CD4-positive, alpha-beta T cell treated with Interleukin-1 beta for 1 hour (primary cell): ENCODE results near the gene HLA-DPA1.
"Not testable (repeated sequence)": the region's sequence is repeated elsewhere in the genome, so short reads cannot be mapped to it uniquely, and the experiment has no call there.

Experiments used
- DNase-seq, 2 donors: peaks; one replicate each; pipeline ENCODE4 v3.0.0-alpha.2; 2020 to 2022

The HLA-DPA1 gene

DNA sequence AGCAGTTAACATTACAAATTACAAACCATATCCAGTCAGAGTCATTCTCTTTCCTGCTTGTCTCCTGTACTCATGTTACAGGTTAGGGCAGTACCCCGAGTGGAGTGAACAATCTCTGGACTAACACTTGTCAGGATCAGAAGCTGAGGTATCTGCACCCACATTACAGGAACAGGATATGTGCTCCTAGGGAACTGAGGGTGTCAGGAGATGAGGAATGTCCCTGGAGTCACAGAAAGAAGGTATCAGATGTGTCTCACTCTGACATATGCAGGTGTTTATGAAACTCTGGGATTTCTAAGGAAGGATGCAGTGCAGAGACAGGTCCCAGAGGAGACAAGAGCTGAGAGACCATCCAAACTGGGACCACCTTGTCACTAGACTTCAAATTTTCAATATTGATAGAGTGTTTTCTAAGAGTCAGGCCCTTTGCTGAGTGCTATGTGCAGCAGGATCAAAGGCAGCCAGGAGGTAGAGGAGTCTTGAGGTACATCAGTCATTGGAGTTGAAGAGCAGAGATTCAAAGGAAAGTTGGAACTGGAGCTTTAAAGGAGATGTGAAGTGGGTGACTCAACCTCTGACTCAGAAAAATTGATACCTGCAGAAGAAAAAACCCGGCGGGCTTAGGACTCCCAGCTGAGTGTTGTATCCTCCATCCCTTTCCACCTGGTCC is 14.9 kb upstream of the HLA-DPA1 start:
- no peak for DNase-seq

DNA sequence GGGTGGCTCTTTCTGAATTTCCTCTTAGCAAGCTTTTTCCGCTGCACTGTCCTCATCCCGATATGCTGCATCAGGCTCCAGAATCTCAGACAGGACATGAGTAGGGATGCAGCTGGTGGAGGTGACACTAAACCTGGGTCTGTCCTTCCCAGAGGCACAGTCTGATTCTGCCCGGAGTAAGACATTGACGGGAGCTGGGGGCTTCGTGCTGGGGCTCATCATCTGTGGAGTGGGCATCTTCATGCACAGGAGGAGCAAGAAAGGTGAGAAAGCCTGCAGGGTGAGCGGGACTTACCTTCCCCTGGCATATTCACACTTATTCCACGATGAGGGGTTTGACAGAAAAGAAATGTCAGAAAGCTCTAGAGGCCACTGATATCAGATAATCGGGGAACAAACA is 12.2 kb upstream of the HLA-DPA1 start:
- DNase-seq, result no peak

DNA sequence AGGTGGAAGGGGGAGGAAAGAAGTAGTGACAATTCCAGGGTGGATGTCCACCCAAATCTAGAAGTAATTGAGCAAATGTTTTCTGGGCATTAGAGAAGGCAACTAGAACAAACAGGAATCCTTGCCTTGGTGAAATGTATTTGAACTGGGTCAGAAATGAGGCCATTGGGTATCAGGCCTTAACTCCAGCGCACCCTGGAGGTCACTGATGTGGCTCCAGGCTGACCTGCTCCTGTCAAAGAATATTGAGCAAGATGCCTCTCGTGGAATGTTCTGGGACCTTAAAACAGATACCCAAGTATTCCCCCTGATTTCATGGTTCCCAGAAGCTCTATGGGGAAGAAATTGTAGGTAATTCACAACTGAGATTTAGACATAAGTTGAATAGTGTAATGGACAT is 9.3 kb upstream of the HLA-DPA1 start:
- DNase-seq, result no peak

DNA sequence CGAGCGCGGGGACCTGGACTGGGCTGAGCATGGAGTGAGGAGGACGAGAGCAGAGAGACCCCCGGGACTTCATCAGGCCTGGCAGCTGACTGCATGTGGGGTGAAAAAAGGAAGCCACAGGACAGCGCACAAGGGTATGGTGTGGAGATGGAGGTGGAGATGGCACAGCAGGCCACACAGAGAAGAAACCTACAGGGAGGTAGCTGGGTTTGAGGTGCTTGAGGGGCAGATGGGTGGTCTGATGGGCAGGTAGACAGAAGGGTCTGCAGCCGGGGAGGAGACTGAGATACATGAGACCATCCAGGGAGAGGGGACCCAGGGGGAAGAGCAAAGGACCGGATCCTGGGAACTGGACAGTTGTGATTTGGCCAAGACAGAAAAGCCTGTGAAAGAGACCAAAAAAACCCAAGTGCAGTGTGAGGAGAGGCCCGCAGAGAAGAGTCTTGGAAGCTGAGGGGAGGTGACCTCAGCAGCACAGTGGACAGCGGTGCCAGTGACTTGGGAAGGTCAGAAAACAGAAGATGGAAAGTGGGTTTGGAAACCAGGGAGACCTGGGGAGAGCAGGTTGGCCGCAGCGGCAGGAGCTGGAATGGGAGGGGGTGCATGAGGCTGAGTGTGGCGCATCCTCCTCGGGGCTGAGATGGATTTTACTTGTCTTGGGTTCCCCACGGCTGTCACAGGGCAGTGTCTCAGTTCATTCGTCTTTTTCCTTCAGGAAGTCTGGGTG is 7.8 kb upstream of the HLA-DPA1 start:
- DNase-seq, result no peak

DNA sequence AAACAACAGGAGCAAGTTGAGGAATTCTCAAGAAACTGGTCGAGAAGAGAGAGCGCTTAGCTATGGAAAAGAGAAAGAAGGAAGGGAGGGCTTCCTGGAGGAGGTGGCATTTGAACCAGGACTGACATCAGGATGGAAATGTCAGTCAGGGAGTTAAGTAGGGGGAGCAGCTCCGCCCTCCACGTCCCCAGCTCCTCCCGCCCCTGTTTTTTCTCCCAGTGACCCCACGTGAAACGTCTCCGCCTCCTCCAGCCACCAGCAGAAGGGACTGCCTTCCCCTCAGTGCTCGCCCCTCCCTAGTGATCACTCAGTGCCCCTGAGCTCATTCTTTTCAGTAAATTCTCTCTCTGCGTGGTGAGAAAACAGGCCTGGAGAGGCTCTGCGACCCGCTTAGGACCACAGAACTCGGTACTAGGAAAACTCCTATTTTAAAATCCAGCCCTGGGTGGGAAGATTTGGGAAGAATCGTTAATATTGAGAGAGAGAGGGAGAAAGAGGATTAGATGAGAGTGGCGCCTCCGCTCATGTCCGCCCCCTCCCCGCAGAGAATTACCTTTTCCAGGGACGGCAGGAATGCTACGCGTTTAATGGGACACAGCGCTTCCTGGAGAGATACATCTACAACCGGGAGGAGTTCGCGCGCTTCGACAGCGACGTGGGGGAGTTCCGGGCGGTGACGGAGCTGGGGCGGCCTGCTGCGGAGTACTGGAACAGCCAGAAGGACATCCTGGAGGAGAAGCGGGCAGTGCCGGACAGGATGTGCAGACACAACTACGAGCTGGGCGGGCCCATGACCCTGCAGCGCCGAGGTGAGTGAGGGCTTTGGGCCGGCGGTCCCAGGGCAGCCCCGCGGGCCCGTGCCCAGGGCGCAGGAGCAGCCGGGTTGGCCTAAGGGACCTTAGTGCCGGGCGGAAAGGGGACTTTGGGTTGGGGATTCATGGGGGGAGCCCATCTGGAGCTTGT is 7.0 kb upstream of the HLA-DPA1 start:
- DNase-seq, result no peak

DNA sequence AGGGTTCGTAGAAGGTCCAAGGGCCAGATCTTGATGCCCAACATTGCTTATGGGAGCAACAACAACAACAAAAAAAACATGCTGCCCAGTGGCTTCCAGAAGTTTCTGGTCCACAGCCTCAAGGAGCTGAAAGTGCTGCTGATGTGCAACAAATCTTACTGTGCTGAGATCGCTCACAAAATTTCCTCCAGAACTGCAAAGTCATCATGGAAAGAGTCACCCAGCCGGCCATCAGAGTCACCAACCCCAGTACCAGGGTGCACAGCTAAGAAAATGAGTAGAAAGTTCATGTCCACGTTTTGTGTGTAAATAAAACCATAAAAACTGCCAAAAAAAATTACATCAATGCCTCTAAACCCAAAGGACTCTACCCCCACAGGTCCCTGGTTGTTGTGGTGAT is 6.1 kb upstream of the HLA-DPA1 start:
- DNase-seq, result no peak

DNA sequence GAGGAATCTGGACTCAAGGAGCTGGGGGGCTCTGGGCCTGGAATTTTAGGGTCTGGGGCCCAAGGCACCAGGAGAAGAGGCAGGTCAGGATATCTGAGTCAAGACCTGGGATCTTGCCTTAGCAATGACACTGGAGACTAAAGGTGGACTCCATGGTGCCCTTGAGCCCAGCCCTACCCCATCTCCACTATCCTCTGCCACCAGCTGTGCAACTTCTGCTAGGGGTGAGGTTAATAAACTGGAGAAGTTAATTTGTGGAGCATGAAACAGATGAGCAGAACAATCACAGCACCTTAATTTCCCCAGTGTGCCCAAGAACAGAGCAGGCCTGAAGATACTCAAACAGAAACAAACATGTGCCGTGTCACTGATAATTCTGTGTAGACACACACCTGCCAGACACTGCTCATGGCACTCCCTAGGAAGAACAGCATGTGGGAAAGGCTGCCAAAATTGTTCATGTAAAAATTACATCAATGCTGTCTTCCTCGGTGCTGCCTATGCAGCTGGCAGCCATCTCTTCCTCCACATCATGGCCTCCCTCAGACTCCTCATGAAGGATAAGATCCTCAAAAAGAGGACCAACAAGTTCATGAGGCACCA is 5.6 kb upstream of the HLA-DPA1 start:
- no peak for DNase-seq

DNA sequence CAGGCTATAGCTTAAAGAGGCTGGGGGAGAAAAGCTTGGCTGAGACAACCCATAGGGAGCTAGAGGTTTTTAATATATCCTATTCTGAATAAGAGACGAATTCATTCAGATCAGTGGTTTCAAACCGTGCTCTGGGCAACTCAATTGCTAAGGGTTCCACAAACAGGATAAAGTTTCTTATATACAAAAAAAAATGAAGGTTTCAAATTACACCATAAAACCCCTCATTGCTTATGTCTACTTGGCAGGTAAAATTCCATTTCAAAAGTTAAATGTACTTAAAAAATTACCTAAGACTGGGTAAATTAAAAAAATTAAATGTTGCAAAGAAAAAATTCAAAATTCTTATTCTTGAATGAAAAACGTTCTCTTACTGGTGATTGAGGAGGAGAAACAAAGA is 5.0 kb upstream of the HLA-DPA1 start:
- DNase-seq, result no peak

DNA sequence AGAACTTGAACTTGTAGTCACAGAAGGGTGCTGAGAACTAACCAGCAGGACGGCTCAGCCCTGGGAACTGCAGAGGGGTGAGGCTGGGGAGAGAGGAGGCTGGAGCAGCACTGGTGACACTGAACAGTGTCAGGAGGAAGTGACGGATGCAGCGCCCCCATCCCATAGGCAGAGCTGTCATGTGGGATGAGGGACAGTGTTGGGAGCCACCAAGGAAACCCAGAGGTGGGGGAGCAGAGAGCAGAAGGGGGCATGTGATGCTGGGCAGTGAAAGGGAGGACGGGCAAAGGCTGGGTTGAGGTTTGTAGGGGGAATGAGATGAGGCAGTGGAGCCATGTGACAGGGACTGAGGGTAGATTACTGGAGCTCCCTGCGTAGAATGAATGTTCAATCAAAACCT is 4.5 kb upstream of the HLA-DPA1 start:
- no peak for DNase-seq

DNA sequence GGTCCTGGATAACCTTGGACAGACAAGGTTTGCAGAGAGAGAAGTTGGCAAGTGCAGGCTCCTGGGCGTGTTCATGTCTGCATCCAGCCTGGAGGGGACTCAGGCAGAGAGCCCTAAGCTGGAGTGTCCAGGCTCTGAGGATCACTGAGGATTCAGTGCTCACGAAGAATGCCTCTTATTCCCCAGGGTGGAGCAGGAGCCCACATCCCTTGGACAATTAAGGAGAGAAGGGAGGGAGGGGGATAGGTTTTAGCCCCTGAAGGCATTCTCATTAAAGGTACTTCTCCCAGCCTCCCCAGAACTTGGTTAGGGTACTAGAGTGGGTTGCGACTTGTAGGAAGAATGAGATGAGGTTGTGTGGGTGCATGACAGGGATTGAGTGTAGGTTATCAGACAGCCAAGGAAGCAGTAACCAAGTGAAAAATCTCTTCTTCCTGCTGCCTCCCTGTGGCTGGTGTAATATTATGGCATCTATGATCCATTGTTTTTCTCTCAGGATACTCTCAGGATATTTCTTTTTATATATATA is 3.0 kb upstream of the HLA-DPA1 start:
- no peak for DNase-seq

DNA sequence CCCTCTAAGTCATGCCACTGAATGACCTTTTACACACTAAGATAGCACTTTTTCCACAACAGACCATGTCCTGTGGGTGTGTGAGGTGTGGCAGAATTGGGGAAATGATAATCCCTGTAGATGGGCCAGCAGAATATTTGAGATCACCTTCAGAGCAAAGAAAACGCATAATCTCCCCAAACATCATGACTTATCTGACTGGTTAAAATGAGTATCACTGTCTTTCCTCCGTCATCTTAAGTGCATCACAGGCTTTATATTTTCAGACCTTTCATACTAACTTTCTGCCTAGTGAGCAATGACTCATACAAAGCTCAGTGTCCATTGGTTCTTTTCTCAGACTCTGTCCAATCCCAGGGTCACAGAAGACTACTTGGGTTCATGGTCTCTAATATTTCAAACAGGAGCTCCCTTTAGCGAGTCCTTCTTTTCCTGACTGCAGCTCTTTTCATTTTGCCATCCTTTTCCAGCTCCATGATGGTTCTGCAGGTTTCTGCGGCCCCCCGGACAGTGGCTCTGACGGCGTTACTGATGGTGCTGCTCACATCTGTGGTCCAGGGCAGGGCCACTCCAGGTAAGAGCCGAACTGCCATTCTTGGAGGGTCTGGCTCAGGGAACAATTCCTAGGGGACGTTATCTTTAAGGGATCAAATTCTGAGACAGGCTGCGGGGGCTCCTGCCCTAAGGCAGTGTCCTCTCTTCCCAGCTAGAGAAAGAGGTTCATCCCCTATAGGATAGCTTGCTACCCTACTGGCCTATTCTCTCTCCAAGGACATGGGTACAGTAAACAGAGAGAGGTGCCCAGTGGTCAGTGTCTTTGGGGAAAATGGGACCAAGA is 2.3 kb upstream of the HLA-DPA1 start, which contains the start of gene HLA-DPB1:
HLA-DPB1 (plus strand) TSS at position 423 of the 838 bp plus-strand sequence; CDS start at position 475, 52 bp downstream.
- DNase-seq, result peak; percentile 61 to 86

DNA sequence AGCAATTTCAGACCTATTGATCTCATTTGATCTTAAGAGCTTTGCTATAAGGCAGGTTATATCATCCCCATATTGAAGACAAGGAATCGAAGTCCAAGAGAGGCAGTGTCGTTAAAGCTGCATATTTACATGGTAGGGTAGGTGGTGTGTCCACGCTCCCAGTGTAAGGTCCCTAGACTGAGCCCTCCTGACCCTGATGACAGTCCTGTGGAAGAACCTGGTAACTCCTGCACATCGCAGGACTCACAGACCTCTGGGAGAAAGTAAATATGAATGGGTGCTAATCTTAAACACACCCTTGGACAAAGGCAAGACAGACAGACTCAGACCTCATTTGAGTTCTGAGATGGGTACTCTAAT is 1.7 kb upstream of the HLA-DPA1 start:
- no peak for DNase-seq

DNA sequence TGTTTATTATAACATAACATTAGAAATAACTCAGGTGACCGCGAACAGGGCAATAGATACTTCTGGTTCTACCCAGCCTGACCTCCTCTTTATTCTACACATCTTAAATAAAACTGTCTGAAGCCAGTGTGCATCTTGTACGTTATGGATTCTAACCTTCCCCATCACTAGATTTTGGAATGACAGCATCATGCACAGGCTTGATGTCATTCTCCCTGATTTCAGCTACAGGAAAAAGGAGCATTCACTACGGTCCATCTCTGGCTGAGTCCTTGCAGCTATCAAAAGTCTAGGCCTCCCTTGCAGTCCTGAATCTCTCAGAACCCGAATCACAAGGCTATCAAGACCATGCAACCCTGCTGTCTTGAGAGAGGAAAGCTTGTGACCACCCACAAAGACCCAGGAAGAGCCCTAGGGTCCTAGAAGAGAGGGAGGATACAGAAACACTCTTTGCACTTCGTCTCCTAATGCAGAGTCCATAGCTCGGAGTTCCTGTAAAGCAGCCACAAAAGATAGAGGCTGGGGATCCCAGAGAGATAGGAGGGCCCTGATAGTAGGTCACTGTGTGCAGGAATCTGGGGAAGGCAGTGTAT is 845 bp downstream of the HLA-DPA1 start:
- no peak for DNase-seq

DNA sequence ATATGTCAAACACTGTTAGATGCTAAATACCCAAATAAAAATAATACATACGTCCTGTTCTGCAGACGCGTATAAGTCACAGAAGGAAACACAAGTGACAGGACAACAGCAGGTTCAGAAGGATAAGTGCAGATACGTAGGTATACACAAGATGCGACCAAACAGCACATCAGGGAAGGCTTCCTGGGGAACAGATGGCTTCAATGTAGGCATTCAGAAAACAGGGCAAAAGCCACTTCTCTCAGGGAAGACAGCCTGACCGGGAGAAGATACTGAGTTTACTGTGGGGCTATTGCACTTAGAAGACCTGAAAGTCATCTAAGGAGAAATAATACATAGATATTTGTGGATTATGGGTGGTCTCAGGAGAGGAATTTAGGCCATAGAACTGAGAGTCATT is 1.9 kb downstream of the HLA-DPA1 start:
- no peak for DNase-seq

DNA sequence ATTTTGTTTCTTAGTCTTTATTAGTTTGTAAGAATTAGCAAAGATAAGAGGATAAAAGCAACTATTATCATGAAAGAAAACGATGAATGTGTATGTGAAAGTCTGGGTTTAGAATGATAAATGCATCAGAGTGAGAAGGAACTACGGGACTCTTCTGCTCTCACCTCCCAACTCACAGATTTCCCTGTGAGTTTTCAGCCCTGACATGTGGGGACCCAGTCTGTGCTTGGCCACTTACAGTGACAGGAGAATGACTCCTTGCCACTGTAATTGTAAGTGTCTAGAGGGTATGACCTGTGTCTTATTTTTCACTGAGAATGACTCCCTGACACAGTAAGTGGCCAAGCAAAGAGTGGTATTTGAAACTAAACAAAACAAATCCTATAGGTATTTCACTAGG is 2.5 kb downstream of the HLA-DPA1 start:
- DNase-seq, result no peak

DNA sequence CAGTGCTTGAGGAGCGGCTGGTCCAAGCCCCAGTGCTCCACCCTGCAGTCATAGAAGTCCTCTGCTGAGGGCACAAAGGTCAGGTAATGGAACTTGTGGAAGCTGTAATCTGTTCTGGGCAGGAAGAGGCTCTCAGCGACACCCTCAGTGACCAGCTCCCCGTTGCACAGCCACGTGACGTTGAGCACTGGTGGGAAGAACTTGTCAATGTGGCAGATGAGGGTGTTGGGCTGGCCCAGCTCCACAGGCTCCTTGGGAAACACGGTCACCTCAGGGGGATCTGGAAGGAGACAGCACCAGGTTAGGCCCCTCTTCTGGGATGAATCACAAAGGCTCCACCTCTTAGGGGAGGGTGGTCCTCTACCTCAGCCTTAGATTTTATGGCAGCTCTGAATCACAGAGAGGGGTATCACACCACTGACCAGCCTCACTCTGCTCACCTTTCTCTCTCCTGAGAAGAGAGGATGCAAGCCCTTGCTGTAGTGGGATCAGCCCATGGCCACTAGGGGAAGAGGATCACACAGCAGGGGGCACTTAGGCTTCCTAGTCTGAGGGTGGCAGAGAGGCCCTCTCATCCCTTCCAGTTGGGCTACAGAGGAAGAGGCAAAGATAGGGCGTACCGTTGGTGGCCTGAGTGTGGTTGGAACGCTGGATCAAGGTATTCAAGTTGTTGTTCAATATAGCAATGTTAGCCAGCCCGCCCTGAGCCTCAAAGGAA is 4.3 kb downstream of the HLA-DPA1 start:
- DNase-seq, result no peak

DNA sequence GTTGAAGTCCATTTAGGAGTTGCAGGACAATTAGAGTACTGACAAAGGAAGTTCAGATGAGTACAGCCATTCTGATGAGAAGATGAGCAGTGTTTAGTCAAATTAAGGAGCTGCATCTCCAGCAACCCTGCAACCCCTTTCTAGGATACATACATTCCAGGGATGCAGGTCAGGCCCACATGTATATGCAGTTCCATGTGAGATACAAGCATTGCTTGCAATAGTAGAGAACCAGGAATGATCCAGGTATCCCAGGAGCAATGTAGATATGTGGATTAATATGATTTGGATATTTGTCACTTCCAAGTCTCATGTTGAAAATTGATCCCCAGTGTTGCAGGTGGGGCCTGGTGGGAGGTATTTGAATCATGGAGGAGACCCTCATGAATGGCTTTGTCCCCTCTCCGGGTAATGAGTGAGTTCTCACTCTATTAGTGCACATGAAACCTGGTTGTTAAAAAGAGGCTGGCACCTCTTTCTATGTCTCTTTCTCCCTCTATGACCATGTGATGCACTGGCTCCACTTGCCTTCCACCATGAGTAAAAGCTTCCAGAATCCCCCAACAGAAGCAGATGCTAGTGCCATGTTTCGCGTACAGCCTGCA is 6.4 kb downstream of the HLA-DPA1 start:
- no peak for DNase-seq

DNA sequence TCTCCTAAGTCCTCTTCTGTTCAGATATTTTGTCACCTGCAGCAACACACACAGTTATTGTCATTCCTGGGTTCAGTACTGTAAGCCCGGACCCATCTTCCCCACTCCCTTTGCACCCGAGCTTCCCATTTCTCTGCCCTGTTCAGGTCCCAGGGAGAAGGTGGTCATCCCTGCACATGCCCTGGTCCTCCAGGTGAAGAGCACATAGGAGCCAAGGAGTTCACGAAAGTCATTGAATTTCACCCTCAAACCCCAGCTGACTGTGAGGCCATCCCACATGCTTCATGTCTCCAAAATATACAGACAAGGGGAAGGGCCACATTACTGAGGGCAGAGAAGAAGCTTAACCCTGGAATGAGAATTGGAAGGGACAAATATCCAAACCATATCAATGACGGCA is 8.1 kb downstream of the HLA-DPA1 start:
- DNase-seq, result no peak

DNA sequence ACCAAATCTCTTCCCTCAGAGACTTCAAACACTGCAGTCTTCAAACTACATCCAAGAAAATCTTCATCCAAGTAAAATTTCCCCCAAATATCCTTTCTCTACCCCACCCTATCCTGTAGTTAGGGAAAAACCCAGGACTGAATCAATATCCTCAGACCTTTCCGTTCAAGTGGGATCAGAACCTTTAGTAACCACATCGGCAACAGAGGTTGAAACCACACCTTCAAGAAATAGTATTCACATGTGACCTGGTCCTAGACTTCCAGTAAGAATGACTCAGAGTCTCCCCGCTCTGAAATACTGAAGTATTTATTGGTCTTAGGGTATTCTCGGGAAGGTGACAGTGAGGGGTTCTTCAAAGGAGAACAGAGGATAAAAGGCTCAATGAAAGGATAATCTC is 8.7 kb downstream of the HLA-DPA1 start:
- no peak for DNase-seq

DNA sequence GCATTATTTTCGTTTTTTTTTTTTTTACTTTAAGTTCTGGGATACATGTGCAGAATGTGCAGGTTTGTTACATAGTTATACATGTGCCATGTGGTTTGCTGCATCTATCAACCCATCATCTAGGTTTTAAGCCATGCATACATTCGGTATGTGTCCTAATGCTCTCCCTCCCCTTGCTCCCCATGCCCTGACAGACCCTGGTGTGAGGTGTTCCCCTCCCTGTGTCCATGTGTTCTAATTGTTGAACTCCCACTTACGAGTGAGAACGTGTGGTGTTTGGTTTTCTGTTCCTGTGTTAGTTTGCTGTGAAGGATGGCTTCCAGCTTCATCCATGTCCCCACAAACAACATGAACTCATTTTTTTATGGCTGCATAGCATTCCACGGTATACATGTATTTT is 10.0 kb downstream of the HLA-DPA1 start:
- not testable (repeated sequence) for DNase-seq
